ENCODE data around the gene ALKBH7. TPM values are rescaled to one million over a fixed set of nuclear protein-coding genes. Genes with fewer than 3 reads are reported as not detected.
"Not testable (repeated sequence)": the region's sequence is repeated elsewhere in the genome, so short reads cannot be mapped to it uniquely, and the experiment has no call there.

The ALKBH7 gene
- total RNA-seq, 4 donors from 2014 or later: 54.5 to 91.1 (median 77.4) TPM

DNA sequence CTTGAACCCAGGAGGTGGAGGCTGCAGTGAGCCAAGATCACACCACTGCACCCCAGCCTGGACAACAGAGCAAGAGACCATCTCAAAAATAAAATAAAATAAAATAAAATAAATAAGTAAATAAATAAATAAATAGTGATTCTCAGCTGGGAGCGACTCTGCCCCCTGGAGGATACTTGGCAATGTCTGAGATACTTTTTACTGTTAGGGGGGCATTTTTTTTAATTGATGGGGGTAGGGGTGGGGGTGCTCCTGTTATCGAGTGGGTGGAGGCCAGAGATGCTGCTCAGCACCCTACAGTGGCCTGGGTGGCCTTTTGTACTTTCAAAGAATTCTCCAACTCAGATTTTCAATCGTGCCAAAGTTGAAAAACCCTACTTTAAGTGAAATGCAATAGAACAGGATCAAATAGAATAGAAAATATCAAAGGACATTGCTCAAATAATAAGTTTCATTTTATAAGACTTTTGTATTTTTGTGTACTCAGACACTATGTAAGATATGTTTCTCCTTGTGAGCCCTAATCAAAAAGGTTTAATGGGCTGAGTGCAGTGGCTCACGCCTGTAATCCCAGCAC lies 18.4 kb upstream of the ALKBH7 start:
- TF ChIP-seq POLR2A (IDR thresholded peaks at IDR 0.05): no peak
- TF ChIP-seq, protein P1, sequence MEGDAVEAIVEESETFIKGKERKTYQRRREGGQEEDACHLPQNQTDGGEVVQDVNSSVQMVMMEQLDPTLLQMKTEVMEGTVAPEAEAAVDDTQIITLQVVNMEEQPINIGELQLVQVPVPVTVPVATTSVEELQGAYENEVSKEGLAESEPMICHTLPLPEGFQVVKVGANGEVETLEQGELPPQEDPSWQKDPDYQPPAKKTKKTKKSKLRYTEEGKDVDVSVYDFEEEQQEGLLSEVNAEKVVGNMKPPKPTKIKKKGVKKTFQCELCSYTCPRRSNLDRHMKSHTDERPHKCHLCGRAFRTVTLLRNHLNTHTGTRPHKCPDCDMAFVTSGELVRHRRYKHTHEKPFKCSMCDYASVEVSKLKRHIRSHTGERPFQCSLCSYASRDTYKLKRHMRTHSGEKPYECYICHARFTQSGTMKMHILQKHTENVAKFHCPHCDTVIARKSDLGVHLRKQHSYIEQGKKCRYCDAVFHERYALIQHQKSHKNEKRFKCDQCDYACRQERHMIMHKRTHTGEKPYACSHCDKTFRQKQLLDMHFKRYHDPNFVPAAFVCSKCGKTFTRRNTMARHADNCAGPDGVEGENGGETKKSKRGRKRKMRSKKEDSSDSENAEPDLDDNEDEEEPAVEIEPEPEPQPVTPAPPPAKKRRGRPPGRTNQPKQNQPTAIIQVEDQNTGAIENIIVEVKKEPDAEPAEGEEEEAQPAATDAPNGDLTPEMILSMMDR (IDR thresholded peaks at IDR 0.05): no peak
- intact Hi-C loops (cut with DNase I; ENCODE audit: low total_unique reads): no loop called here
- 58 to 59% methylated on average over 4 of the region's 4 CpGs for WGBS, 2 donors
- no peak overlapping the region for H3K4me3 ChIP-seq (ENCODE audit: low read depth, poor library complexity, severe bottlenecking)
- DNase-seq (ENCODE audit: low spot score in 2 of 2): no peak

GRCh38 chr19:6355321-6356040 lies 17.1 kb upstream of the ALKBH7 start:
- DNase-seq (ENCODE audit: low spot score in 2 of 2); H3K4me3 ChIP-seq (ENCODE audit: low read depth, poor library complexity, severe bottlenecking); intact Hi-C loops (cut with DNase I; ENCODE audit: low total_unique reads): not testable (repeated sequence)
- WGBS, 2 donors: 90 to 94% methylated on average over 23 to 25 of the region's 46 CpGs

DNA sequence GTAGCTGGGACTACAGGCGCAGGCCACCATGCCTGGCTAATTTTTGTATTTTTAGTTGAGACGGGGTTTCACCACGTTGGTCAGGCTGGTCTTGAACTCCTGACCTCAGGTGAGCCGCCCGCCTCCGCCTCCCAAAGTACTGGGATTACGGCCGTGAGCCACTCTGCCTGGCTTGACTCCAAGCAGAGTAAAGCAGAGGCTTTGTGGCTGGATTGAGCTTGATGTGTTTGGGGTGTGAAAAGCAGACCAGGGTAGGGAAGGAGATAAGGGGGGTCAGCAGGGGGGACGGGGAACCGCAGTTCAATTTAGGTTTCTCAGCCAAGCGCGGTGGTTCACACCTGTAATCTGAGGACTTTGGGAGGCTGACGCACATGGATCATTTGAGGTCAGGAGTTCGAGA lies 15.4 kb upstream of the ALKBH7 start:
- intact Hi-C loops (cut with DNase I; ENCODE audit: low total_unique reads): no loop called here

GRCh38 chr19:6358003-6358402 lies 14.6 kb upstream of the ALKBH7 start:
- WGBS, 2 donors: 35 to 44% methylated on average over 9 of the region's 9 CpGs
- H3K4me3 ChIP-seq (ENCODE audit: low read depth, poor library complexity, severe bottlenecking): no peak overlapping the region
- TF ChIP-seq, protein P1 (IDR thresholded peaks at IDR 0.05): no peak
- no peak for TF ChIP-seq POLR2A (IDR thresholded peaks at IDR 0.05)
- no peak for DNase-seq (ENCODE audit: low spot score in 2 of 2)
- intact Hi-C loops (cut with DNase I; ENCODE audit: low total_unique reads): no loop called here

More for the DNA sequence above, 15.4 kb upstream of the ALKBH7 start:
- DNase-seq (ENCODE audit: low spot score in 2 of 2): no peak
- no peak for TF ChIP-seq POLR2A (IDR thresholded peaks at IDR 0.05)
- TF ChIP-seq, protein P1 (IDR thresholded peaks at IDR 0.05): no peak
- WGBS, 2 donors: 80 to 83% methylated on average over 14 of the region's 14 CpGs
- H3K4me3 ChIP-seq (ENCODE audit: low read depth, poor library complexity, severe bottlenecking): no peak overlapping the region

- TF ChIP-seq, protein P1 (IDR thresholded peaks at IDR 0.05): no peak
- no peak for TF ChIP-seq POLR2A (IDR thresholded peaks at IDR 0.05)
- H3K4me3 ChIP-seq (ENCODE audit: low read depth, poor library complexity, severe bottlenecking): no peak overlapping the region
- intact Hi-C loops (cut with DNase I; ENCODE audit: low total_unique reads): no loop called here
- 85% methylated on average over 5 of the region's 5 CpGs for WGBS, 2 donors
- DNase-seq (ENCODE audit: low spot score in 2 of 2): no peak
Observed at GRCh38 chr19:6359568-6360341, 12.8 kb upstream of the ALKBH7 start.

- not testable (repeated sequence) for DNase-seq (ENCODE audit: low spot score in 2 of 2)
Observed at GRCh38 chr19:6360445-6360844, 12.1 kb upstream of the ALKBH7 start.

DNA sequence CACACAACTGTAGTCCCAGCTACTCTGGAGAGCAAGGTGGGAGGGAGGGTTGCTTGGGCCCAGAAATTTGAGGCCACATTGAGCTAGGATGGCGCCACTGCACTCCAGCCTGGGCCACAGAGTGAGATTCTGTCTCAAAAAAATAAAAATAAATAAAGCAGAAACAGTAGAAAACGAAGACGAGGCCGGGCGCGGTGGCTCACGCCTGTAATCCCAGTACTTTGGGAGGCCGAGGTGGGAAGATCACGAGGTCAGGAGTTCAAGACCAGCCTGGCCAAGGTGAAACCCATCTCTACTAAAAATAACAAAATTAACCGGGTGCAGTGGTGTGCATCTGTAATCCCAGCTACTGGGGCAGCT lies 11.8 kb upstream of the ALKBH7 start:
- intact Hi-C loops (cut with DNase I; ENCODE audit: low total_unique reads); DNase-seq (ENCODE audit: low spot score in 2 of 2); H3K4me3 ChIP-seq (ENCODE audit: low read depth, poor library complexity, severe bottlenecking): not testable (repeated sequence)
- 91 to 96% methylated on average over 10 of the region's 10 CpGs for WGBS, 2 donors

More at GRCh38 chr19:6360445-6360844, 12.1 kb upstream of the ALKBH7 start:
- intact Hi-C loops (cut with DNase I; ENCODE audit: low total_unique reads); H3K4me3 ChIP-seq (ENCODE audit: low read depth, poor library complexity, severe bottlenecking): not testable (repeated sequence)
- whole genome bisulfite sequencing, 2 donors: 94 to 95% methylated on average over 12 of the region's 12 CpGs
